T-helper 2 cell treated with Interferon-gamma antibody and Interleukin-4, amounts not matched to agents 100 ng/mL and 5 ng/mL, for 36 hours (primary cell): ENCODE results near the gene RSRP1. TPM values are rescaled to one million over a fixed set of nuclear protein-coding genes. Genes with fewer than 3 reads are reported as not detected.
"Not testable (repeated sequence)": the region's sequence is repeated elsewhere in the genome, so short reads cannot be mapped to it uniquely, and the experiment has no call there.

Experiments used
- intact Hi-C: fragments of 100-400 bp; cut with micrococcal nuclease; formaldehyde crosslinking; loops from one replicate; pipeline ENCODE4 v1.15.1; 2023
- total RNA-seq: library from RNA; stranded (reverse); gene quantifications from 2 replicates; pipeline ENCODE4 v1.2.3, GENCODE V29; 2022

The RSRP1 gene
- total RNA-seq, 1 donor from 2014 or later, result 200 TPM

- intact Hi-C loops, result no loop called here
These were observed 9.9 kb upstream of the RSRP1 start for GRCh38 chr1:25257196-25257595.

- intact Hi-C loops, result no loop called here
These were observed 9.3 kb upstream of the RSRP1 start for GRCh38 chr1:25256578-25256965.

GRCh38 chr1:25255706-25256577 lies 8.7 kb upstream of the RSRP1 start:
- intact Hi-C loops, result no loop called here

GRCh38 chr1:25253911-25254310 lies 6.7 kb upstream of the RSRP1 start:
- intact Hi-C loops, result no loop called here

GRCh38 chr1:25247829-25248754 lies 838 bp upstream of the RSRP1 start:
- intact Hi-C loops, result loop anchor here (1.0 to 10.0 kb wide), 4 partner anchors 9 to 283 kb away; partner anchors contain the start of genes SYF2 and TMEM50A

- intact Hi-C loops, result loop anchor here (1.0 to 10.0 kb wide), 4 partner anchors 7 to 282 kb away; partner anchors contain the start of genes SYF2 and TMEM50A
These were observed 642 bp downstream of the RSRP1 start for GRCh38 chr1:25246600-25247023.

- intact Hi-C loops, result loop anchor here (5.0 to 10.0 kb wide), 2 partner anchors 91 to 281 kb away; partner anchors contain the start of gene TMEM50A
These were observed 1.2 kb downstream of the RSRP1 start for GRCh38 chr1:25245809-25246599.

- intact Hi-C loops, result loop anchor here (5.0 to 10.0 kb wide), 2 partner anchors 92 to 281 kb away; partner anchors contain the start of gene TMEM50A
These were observed 1.9 kb downstream of the RSRP1 start for GRCh38 chr1:25245393-25245792.

GRCh38 chr1:25243907-25244306 lies 3.3 kb downstream of the RSRP1 start:
- intact Hi-C loops, result loop anchor here (10.0 kb wide), 1 partner anchor 279 kb away; no protein-coding TSS in a partner anchor

- intact Hi-C loops, result loop anchor here (1.0 to 10.0 kb wide), 3 partner anchors 7 to 275 kb away; partner anchors contain the start of genes RSRP1 and SYF2
These were observed 7.3 kb downstream of the RSRP1 start for GRCh38 chr1:25239681-25240541.

- intact Hi-C loops, result no loop called here
These were observed 9.2 kb downstream of the RSRP1 start for GRCh38 chr1:25238046-25238445.

GRCh38 chr1:25236261-25236660 lies 11.0 kb downstream of the RSRP1 start:
- intact Hi-C loops, result not testable (repeated sequence)

GRCh38 chr1:25235411-25235810 lies 11.8 kb downstream of the RSRP1 start:
- intact Hi-C loops, result not testable (repeated sequence)

GRCh38 chr1:25232866-25233784 lies 14.1 kb downstream of the RSRP1 start:
- intact Hi-C loops, result loop anchor here (1.0 to 2.0 kb wide), 5 partner anchors 7 to 730 kb away; partner anchors contain the start of genes RCAN3, RSRP1 and SRRM1

- intact Hi-C loops, result loop anchor here (1.0 to 2.0 kb wide), 5 partner anchors 8 to 729 kb away; partner anchors contain the start of genes RCAN3, RSRP1 and SRRM1
These were observed 15.0 kb downstream of the RSRP1 start, which contains the start of gene SYF2 for GRCh38 chr1:25232027-25232865. SYF2 (minus strand) TSS chr1:25232502; CDS start chr1:25232467, 35 bp downstream.

- intact Hi-C loops, result no loop called here
These were observed 23.8 kb downstream of the RSRP1 start for GRCh38 chr1:25223471-25223870.

GRCh38 chr1:25222606-25223005 lies 24.6 kb downstream of the RSRP1 start:
- intact Hi-C loops, result no loop called here
